Choroid plexus epithelial cell (primary cell): ENCODE data around the gene PHF2.

Source experiments
- DNase-seq: peaks from one replicate; pipeline ENCODE4 v3.0.0-alpha.2; 2010; ENCODE audit warnings: low read depth
- H3K4me3 ChIP-seq: 2 replicates; pipeline ENCODE4 v1.5.1; 2011; ENCODE audit warnings: low read depth, mild to moderate bottlenecking, control low read depth, low read length, moderate library complexity
- TF ChIP-seq, protein P1 (sequence below): conservative IDR thresholded peaks from 2 replicates; pipeline ENCODE4 v1.5.1; 2011; ENCODE audit warnings: low read depth, mild to moderate bottlenecking, control low read depth, inconsistent platforms, low read length, moderate library complexity

Gene PHF2

DNA sequence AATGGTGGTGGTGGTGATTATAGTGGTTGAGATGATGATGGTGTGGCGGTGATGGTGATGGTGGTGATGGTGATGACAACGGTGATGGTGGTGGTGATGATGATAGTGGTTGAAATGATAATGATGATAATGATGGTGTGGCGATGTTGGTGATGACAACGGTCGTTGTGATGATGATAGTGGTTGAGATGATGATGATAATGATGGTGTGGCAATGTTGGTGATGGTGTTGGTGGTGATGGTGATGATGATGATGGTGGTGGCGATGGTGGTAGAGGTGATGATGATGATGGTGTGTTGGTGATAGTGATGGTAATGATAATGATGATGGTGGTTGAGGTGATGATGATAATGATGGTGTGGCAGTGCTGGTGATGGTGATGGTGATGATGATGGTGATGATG lies 48.0 kb downstream of the PHF2 start:
- H3K4me3 ChIP-seq: no peak overlapping the region
- DNase-seq: no peak
- TF ChIP-seq, protein P1, sequence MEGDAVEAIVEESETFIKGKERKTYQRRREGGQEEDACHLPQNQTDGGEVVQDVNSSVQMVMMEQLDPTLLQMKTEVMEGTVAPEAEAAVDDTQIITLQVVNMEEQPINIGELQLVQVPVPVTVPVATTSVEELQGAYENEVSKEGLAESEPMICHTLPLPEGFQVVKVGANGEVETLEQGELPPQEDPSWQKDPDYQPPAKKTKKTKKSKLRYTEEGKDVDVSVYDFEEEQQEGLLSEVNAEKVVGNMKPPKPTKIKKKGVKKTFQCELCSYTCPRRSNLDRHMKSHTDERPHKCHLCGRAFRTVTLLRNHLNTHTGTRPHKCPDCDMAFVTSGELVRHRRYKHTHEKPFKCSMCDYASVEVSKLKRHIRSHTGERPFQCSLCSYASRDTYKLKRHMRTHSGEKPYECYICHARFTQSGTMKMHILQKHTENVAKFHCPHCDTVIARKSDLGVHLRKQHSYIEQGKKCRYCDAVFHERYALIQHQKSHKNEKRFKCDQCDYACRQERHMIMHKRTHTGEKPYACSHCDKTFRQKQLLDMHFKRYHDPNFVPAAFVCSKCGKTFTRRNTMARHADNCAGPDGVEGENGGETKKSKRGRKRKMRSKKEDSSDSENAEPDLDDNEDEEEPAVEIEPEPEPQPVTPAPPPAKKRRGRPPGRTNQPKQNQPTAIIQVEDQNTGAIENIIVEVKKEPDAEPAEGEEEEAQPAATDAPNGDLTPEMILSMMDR: no peak

DNA sequence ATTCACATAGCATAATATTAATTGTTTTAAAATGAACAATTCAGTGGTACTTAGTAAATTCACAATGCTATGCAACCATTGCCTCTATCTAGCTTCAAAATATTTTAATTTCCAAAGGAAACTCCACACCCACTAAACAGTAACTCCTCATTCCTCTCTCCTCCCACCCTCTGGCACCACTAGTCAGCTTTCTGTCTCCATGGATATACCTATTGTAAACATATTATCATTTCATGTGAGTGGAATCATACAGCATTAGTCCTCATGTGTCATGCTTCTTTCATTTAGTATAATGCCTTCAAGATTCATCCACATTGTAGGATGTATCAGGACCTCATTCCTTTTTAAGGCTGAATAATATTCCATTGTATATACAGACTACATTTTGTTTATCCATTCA lies 48.6 kb downstream of the PHF2 start:
- DNase-seq: no peak
- TF ChIP-seq, protein P1: no peak
- H3K4me3 ChIP-seq: no peak overlapping the region

DNA sequence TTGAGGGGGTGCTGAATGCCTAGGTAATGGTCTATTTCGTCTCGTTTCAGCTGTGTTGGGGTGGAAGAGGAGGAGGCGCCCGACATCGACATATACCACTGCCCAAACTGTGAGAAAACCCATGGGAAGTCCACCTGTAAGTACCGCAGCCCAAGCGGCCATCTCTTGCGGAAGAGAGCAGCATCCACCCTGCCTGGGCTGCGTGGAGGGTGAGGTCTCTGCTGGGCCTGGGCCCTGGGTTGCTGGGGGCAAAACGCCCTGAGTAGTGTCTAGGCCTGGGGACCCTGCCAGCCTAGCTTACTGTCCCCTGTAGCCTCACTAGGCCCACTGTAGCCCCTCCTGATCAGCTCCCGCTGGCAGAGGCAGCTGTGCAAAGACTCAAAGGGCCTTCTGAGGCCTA lies 53.5 kb downstream of the PHF2 start:
- no peak overlapping the region for H3K4me3 ChIP-seq
- TF ChIP-seq, protein P1: no peak
- no peak for DNase-seq

DNA sequence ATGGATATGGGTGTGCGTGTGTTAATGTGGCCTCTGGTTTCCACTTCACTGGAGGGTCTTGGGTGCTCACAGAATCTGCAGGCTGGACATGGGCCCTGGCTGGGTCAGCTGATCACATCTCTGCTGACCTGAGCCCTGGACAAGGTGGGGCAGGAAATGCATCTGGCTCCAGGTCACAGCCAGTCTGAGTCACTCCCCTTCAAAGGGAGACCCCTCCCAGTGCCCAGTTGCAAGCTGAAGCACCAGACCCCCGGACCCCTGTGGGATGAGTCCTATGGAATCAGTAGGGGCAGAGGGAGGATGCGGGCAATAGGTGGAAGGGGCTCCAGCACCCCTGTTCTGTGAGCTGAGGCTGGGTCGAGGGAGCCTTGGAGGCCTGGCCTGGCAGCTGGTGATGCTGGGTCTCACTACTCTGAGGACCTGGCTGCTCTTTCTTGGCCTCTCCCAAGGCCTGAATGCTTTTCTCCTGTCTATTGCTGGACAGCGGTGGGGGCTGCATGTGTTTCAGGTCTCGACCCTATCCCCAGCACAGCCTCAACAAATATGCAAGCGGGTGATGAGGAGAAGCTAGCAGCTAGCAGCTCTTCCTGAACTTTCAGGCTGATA lies 54.5 kb downstream of the PHF2 start:
- H3K4me3 ChIP-seq: no peak overlapping the region

DNA sequence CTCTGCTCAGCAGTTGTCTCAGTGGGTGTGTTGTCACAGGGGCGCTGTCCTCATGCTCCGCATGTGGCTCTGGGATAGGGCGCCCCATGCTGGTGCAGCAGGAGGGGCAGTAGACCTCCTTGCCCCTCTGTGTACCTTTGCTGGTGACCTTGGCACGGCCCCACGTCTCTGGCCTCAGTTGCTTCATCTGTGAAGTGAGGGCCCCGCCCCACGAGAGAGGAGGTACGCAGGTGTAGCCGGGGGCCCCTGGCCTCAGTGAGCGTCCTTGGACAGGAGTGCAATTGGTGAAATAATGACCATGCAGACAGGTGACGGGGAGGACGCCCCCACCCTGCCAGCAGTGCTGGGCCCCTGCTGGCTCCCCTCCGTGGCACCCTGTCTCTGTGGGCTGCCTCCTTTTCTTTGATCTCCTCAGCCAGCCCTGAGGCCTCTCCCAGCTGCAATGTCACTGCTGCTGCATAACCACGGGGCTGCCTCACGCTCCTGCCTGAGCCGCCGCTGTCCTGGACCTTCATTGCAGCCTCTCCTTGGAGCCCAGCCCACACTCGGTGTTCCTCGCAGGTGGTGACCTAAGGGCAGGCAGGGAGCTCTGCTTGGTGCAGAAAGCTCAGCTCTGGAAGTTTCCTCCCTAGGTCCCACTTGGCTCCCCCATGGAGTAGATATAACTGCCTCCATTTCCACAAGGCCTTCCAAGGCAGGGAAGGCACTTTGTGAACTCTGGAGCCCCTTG lies 57.3 kb downstream of the PHF2 start:
- DNase-seq: no peak
- no peak overlapping the region for H3K4me3 ChIP-seq
- TF ChIP-seq, protein P1: no peak

More for the DNA sequence above, 54.5 kb downstream of the PHF2 start:
- TF ChIP-seq, protein P1: no peak
- DNase-seq: no peak

DNA sequence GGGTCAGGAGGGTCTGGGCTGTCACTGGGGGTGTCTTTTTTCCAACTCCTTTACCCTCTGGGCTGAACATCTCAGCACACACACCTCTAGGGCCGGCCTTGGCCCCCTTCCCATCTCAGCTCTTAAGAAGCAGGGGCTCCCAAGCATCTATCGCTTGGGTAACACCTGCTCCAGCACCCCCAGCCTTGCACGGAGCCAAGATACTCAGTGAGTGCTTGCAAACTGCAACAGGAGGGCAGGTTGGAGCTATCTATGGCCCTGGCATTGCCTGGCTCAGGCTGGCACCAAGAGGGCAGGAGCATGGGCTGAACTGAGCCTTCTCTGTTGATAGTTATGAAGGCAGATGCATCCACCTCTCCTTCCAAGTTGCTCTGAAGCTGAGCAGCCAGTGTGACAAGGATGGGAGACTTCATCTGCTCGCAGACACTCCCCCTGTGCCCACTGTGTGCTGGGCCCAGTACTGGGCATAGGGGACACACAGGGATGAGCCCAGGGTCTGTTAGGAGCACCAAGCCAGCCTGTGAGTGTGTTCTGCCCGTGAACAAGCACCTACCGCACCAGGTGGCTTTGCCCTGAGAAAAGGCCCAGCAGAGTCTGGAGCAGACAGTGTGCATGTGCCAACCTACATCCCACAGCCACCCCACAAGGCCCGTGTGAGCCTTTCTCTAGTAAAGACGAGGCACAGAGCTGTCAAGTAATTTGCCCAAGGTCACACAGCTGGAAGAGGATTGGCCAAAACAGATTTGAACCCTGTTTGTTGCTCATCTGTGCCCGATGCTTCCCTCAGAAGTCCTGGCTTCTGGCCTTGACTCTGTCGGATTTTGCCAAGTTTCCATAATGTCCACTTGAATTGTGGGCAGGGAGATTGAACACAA lies 58.2 kb downstream of the PHF2 start:
- TF ChIP-seq, protein P1: no peak
- H3K4me3 ChIP-seq: no peak overlapping the region
- no peak for DNase-seq
